IPS-NIHi7 (cell line): ENCODE measurements around the gene SIK1.
"Not testable (repeated sequence)": the region's sequence is repeated elsewhere in the genome, so short reads cannot be mapped to it uniquely, and the experiment has no call there.

ENCODE experiments used
- DNase-seq: peaks from one replicate; pipeline ENCODE4 v3.0.0; 2012; ENCODE audit warnings: mixed read lengths; ENCODE audit errors: extremely low spot score

The SIK1 gene

DNA sequence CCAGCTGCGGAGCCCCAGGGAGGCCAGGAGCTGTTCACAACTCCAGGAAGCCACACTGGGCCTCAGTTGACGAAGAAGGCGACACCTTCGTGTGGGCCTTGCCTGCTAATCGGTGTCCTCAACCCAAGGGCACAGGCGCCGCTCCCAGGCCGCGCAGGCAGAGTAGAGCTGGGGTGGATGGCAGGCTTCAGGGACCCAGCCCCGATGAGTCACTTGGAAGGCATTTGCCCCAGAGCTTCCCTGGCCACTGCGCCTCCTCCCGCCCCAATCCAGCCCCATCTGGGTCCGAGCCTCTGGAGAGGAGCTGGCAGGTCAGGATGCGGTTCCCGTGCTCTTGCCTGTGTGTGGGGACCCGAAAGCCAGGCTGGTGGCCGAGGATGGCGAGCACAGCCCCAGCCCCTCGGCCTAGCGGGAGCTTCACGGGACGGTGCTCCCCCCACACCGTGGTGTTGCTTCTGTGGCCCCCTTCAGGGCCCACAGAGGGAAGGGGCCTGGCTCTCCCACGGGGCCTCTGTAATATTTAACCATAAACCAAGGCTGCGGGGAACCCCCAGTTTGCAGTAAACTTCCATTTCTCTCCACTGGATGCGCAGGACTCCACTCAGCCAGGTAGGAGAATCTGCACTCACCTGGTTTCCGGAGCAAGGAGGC, 30.0 kb downstream of the SIK1 start:
- not testable (repeated sequence) for DNase-seq

DNA sequence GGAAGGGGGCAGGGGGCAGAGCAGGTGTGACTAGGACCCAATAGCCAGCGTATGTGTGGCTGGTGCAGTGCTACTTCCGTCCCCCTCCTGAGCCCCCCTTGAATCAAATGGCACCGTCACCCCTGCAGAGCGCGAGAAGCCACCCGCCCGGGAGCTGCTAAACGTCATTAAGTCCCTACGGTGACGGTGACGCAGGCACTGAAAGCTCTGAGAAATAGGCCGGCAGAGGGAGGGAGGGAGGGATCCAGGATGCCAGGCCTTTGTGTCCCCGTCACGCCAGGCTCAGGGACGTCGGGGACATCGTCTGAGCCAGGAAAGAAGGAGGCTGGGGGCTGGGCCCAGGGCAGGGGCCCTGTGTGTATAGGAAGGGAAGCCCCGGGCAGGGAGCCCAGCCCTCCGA, 43.6 kb downstream of the SIK1 start:
- not testable (repeated sequence) for DNase-seq

DNA sequence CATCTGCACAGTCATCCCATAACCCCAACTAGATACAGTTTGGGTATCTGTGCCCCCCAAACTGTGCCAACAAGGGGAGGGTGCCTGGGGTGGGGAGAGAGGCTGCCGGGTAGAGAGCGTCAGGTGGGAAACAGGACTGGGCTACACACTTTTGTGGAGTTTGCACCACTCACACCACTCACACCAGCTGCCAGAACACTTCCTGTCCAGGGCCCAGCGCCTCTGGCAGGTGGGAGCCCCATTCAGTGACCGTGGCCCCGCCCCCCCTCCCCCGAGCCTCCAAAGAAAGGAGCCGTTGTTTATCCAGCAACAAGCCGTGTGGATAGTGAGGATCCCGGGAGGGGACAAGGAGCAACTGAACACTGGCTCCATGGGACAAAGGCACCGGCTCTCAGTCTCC, 44.0 kb downstream of the SIK1 start:
- not testable (repeated sequence) for DNase-seq

DNA sequence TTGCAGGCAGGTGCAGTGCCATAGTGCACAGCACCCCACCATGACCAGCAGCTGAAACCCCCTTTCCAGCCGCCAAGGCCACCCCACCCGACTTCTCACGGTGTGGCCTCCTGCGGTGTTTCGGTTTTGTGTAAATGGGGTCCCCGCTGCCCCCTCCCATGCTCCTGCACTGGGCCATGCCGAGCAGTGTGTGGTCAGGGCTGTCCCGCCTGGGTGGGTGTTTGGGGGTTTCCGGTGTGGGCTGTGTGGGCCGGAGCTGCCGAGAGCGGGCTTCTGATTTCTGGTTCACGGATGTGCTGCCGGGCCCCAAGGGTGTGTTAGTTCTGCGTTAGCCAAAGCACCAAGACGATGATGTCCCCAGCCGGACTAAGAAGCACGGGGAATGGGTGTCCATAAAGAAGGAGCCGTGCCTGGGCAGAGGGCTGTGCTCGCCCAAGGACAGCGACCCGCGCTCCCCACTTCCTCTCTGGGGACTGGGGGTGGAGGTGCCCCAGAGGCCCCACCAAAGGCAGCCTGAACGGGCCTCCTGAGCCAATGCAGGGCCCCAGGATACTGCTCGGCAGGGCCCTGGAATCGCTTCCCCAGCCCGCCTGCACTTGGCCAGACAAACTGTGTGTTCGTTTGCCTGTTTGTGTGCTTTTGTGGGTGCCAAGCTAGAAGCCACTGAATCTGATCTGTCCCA, 45.9 kb downstream of the SIK1 start:
- not testable (repeated sequence) for DNase-seq

DNA sequence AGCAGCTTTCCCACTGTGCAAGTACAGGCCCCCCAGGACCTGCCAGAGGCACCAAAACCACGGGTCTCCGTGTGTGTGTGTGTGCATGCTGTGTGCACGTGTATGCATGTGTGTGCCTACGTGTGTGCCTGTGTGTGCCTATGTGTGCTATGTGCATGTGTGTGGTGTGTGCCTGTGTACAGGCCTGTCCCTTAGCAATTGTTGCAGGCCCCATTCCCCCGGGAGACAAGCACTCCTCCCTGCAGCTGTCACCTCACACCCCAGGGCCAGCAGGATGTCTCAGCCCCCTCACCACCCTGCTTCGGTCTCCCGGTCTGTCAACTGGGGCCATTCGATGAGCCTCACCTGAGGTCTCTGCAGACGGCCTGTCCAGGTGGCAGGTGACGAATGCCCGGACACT, 46.6 kb downstream of the SIK1 start:
- DNase-seq, result not testable (repeated sequence)

DNA sequence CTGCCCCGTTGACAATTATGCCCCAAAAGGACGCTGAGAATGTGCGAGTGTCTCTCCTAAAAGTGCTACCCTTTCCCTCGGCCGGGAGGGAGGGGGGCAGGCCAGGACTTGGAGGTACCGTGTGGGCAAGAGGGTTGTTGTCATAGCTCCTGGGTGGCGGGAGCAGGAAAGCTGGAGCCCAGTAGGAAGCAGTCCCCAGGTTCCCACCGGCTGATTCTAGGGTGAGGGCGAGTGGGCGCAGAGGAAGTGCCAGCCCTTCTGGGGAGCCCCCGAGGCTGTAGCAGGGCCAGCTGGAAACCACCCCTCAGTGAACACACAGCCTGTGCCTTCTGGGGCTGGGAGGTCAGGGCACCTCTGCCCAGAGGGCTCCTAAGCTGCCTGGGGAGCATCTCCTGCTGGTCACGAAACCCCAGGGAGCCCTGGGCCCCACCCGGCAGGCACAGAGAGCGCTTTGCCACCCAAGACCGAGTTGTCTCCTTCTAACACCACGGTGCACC, 47.3 kb downstream of the SIK1 start:
- not testable (repeated sequence) for DNase-seq

DNA sequence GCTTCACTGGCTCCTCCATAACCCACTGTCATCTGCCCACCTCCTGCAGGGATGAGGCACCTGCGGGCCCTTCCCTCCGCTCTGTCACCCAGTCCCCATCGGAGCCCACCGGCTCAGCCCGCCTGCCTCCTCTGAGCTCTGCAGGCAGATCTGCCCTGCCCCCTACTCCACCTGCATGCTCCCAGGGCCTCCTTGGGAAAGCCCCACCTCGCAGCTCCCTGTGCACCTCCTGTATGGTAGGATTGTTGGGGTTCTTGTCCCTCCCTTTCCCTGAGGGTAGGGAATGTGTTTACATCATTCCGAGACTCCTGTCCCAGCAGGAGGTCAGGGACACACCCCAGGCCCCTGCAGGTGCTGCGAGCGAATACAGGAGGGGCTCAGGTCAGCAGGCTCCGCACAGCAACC, 50.5 kb downstream of the SIK1 start:
- DNase-seq, result no peak

DNA sequence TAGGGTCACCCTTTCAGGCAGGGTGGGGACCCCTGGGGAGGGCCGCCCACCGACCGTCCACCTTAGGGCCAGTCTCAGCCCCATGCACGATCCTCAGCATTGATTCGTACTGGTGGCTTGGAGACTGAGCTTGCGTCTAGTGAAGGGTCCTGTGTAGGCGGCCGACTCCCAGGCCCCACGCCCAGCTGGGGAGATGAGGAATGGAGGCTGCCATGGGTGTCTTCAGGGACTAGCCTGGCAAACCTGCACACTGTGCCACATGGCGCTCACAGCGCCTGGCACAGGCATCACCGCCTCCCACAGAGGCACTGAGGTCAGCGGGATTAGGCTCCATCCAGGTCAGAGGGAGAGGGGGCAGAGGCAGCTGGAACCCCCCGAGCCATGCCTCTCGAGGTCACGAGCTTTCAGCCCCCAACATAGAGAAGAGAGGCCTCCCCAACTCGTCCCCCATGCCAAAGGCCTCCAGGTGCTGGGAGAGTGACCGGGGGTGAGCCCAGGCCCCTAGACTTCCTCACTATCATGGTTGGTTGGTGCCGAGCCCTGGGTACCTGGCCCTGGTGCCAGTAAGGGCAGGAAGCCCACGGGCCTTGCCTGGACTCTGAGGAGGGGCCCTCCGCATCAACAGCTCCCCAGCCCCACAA, 51.0 kb downstream of the SIK1 start:
- DNase-seq, result no peak

DNA sequence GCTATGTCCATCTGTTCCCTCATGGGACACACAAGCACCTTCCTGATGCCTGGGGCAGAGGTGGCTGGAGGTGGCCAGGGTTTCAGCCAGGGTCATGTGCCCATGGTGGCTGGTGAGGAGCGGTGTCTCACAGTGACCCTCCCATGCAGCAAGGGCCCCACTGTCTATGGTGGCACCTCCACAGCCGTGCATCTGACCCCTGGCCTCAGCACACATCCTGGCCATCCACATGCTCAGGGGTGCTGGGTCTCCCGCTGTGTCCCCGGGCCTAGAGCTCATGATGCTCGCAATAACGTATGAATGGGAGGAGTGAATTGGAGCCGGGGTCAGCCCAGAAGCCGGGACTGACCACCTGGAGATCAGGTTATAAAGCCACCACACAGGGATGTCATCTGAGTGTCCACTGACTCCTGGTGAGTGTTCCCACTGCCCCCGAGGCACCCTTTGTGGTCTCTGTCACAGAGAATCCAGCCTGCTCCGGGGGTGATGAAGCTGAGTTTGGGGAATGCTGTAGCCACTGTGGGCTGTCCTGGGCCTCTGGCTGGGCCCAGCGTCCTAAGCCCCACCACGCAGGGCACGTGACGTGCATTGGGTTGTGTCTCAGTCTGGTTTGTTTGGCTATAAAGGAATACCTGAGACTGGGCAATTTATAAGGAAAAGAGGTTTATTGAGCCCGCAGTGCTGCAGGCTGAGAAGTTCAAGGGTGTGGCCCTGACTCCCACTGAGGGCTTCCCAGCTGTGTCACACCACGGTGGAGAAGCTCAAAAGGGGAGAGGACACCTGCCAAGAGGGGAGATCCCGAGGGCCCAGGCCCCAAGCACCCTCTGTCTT, 51.7 kb downstream of the SIK1 start:
- no peak for DNase-seq

DNA sequence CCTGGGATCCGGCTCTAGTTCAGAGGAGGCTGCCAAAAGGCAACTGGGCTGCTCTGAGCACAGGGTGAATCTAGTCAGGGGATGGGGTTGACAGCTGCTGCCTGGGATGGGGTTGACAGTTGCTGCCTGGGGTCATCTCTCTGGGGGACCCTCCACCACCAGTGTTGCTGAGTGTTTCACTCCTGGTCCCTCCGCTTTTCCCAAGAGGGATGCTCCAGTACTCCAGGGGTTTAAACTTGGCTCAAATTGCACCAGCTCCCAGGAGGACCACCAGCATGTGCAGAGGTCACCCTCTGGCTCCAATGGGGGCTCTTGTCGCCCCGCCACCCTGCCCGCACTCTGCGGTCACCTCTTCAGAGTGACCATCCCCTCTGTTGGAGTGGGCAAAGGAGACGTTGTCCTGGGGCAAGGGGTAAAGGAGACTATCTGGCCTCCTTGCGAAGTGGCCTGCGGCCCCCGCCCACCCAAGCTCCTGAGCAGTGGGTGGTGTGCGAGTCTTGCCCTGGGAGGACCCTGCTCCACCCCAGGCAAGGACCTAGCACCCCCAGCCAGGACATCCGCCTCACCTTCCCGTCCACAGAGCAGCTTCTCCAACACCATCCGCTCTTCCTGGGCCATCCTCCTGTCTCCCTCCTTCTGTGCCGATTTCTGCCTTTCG, 52.6 kb downstream of the SIK1 start:
- no peak for DNase-seq

DNA sequence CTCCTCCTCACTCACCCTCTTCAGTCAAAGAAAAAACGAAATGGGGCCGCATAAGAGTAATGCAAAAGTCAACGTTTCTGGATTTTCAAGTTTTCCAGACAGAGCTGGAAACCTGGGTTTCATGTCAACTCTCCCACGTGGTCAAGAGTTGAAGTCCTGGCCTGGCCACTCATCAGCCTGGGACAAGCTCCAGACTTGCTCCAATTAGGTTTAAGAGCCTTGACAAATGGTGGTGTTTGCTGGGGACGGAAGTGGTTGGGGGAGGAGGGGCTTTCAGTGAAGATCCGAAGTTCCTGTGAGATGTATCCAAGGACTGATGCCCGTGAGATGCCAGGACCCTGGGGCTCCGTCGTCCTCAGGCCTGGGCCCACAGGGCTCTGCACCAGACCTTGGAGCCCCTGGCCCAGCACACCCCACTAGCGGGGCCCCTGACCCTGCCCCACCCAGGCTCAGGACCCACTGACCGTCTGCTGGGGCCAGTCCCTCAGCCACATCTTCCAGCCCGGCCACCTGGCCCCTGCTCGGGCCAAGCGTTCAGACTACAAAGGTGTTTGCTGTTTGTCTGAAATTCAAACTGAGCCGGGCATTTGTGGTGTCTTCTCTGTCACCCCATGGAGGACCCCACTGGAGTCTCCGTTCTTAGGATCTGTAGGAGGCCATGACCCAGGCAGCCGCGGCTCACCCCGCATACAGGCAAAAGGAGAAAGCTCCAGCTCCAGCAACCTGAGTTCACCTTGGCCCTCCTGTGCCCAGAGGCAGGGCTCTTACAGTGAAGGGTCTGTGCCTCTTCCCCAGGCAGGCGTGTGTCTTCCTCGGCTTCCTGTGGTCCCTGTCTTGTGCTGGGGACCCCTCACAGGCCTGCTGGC, 53.3 kb downstream of the SIK1 start:
- DNase-seq, result no peak

DNA sequence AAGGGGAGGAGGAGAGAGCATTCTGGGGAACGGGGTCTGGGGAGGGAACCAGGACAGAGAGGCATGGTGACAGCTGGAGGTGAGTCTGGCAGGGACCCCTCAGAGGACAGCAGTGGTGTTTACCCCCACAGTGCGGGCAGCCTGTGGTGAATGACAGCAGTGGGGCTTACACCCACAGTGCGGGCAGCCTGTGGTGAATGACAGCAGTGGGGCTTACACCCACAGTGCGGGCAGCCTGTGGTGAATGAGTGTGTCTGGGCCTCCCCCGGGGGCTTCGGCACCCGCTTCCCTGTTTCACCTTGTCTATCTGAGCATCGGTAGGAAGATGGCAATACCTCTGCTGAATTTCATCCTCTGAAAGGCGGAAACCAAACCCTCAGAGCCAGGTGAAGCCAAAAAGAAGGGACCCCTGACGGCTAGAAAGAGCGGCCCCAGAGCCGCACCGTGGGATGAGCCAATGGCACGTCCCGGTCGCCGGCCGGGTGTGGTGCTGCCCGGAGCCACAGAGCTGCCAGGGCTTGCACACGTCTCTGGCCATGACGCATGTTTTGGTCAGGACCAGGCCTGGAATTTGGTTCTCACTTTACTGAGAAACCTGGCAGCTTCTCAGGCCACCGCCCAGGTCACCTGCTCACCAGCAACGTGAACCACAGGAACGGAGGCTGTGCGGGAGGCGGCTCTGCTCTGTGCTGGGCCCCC, 54.1 kb downstream of the SIK1 start:
- no peak for DNase-seq

DNA sequence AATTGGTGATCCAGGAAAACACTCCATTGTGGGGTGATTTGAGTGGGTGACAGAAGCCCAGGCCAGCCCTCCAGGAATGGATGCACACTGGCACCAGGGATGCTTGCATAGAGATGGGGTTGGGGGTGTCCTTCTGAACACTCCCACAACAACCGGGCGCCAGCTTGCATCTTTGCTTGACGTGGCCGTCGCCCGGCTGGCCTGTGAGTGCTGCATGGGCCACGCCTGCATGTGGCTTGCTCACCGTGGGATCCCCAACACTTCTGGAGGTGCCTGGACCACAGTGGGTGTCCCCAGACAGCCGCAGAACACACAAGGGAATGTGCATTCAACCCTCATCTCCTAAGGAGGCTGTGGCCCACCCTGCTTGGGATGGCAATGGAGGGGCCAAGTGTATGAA, 55.1 kb downstream of the SIK1 start:
- no peak for DNase-seq

DNA sequence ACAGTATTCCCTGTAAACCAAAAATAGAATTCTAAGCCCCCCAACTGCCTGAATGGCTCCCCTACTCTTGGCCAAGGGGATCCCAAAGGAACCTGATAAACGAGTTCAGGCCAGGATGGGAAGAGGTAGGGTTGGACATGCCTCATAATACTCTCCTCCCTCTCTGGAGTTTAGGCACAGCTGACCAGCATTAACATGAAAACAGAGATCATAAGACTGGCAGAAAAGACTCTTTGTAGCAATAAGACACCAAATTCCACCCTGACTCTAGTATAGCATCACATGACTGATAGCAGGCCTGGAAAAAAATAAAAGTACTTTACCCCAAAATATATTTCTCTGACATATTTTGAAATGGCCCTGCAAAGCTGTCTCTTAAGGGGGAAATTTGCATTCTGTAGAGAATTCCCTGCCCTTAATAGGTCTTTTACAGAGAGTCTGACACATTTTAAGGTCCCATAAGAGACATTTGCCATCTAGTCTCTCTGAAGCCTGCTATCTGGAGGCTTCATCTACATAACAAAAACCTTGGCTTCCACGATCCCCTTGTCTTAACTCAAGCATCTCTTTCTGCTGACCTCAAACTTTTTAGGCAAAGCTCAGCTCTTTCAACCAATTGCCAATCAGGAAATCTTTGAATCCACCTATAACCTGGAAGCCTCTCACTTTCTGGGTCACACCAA, 55.9 kb downstream of the SIK1 start:
- DNase-seq, result no peak

DNA sequence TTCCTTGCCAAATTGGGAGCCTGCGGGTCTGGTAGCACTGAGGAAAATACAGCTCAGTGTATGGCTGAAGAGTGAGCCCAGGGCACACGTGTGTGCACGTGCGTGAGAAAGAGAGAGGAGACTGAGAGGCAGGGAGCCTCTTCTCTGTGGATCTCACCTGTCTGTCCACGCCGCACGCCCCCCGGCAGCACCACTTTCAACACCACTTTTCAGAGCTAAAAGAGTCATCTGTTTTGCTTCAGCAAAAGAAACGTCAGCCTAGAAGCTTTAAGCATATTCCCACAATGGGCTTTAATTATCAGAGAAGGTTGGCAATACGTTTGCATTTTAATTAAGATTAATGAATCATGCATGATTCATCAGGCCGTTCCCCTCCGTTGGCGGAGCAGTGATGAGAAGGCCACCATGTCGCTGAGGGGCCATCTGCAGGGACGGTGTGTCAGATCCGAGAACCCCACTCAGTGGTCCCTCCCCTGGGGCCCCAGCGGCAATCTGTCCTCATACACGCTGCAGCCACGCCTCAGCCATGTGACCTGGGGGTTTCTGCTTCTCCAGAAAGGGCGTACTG, 56.8 kb downstream of the SIK1 start:
- DNase-seq, result no peak

DNA sequence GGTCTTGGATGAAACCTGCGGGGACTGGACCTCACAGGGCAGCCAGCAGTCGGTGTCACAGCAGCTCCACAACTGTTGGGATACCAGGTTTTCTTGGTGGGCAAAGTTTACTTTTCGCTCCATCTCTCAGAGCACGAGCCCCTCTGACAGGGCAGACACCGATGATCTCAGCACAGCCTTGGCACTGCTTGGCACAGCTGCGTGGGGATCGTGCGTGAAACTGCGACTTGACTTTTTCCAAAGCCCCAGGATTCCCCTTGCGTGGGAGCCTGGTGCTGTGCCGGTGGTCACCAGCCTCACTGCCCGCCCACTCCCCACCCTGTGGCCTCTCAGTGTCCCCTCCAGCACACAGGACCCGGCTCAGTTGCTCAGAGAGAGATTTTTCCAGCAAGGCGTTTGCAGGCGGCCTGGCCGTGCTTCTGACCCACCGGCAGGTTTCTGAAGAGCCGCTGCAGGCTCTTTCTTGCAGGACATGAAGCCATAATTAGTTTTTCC, 57.3 kb downstream of the SIK1 start:
- DNase-seq, result no peak

DNA sequence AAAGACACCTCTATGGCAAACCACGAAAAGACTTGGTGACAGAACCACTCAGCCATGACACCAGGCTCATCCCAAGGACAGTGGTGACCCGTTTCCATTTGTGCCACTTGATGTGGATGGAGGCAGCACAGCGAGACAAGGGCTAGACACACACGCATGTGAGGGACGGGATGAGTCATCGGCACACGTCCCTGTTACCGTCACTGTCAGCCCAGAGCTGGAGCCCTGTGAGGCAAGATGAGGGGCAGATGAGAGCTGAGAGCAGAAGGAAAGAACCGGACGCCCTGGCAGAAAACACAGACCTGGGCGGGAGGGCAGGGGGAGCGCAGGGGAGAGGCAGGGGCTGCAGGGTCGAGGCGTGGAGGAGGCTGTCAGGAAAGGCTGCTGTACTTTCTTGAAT, 57.8 kb downstream of the SIK1 start:
- no peak for DNase-seq

DNA sequence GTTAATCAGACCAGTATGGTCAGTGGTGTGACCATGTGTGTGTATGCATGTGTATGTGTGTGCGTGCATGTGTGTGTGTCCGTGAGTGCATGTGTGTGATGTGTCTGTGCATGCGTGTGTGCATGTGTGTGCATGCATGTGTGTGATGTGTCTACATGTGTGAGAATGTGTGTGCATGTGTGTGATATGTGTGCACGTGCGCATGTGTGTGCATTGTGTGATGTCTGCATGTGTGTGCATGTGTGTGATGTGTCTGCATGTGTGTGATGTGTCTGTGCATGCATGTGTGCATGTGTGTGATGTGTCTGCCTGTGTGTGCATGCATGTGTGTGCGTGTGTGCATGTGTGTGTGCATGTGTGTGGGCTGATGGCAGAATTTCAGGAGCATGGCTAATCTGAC, 58.2 kb downstream of the SIK1 start:
- DNase-seq, result no peak

DNA sequence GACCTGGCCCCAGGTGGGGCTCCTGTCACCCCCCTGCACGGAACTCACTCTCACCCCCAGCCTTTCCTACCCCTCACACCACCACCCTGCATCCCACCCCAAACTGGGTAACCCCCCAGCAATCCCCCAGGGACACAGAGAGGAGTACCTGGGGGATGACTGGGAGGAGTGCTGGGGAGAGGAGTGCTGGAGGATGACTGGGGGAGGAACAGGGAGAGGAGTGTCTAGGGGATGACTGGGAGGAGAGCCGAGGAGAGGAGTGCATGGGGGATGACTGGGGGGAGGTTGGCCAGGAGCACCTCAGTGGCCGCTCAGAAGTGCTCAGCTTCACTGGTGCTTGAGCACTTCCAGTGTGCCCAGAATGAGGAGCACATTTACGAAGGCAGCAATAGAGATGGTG, 59.1 kb downstream of the SIK1 start:
- DNase-seq, result no peak
